ENCODE results near the gene FRMD1. TPM values are rescaled to one million over a fixed set of nuclear protein-coding genes. Genes with fewer than 3 reads are reported as not detected.

FRMD1 gene
- total RNA-seq, 1 experiment from 2014 or later, result not detected

GRCh38 chr6:168034537-168034936 is 44.5 kb downstream of the FRMD1 start:
- Histone ChIP-seq H3K36me3 (replicated peaks; ENCODE audit: control insufficient read depth, insufficient read depth, low read length) (no peaks in the 10 kb centered on the region), H3K4me3 (ENCODE audit: insufficient read depth, low read depth, low read length) (no peak overlapping the region), H3K27me3 (ENCODE audit: control insufficient read depth, insufficient read depth, low read length) (no peaks in the 10 kb centered on the region)
- DNase-seq, result peak; percentile 43

- Histone ChIP-seq H3K4me3 (ENCODE audit: insufficient read depth, low read depth, low read length) (no peak overlapping the region), H3K36me3 (replicated peaks; ENCODE audit: control insufficient read depth, insufficient read depth, low read length) (no peaks in the 10 kb centered on the region), H3K27me3 (ENCODE audit: control insufficient read depth, insufficient read depth, low read length) (no peaks in the 10 kb centered on the region)
- no peak for DNase-seq
Observed at GRCh38 chr6:168033791-168034190, 45.2 kb downstream of the FRMD1 start.

- H3K27me3 ChIP-seq (ENCODE audit: control insufficient read depth, insufficient read depth, low read length), result no peaks in the 10 kb centered on the region
- H3K4me3 ChIP-seq (ENCODE audit: insufficient read depth, low read depth, low read length), result no peak overlapping the region
- no peaks in the 10 kb centered on the region for H3K36me3 ChIP-seq (replicated peaks; ENCODE audit: control insufficient read depth, insufficient read depth, low read length)
- peak; percentile 54 for DNase-seq
Observed at GRCh38 chr6:168032005-168032760, 46.8 kb downstream of the FRMD1 start.

GRCh38 chr6:168031411-168031971 is 47.5 kb downstream of the FRMD1 start:
- no peaks in the 10 kb centered on the region for H3K36me3 ChIP-seq (replicated peaks; ENCODE audit: control insufficient read depth, insufficient read depth, low read length)
- DNase-seq, result no peak
- H3K4me3 ChIP-seq (ENCODE audit: insufficient read depth, low read depth, low read length), result no peak overlapping the region
- no peaks in the 10 kb centered on the region for H3K27me3 ChIP-seq (ENCODE audit: control insufficient read depth, insufficient read depth, low read length)

GRCh38 chr6:168030908-168031307 is 48.1 kb downstream of the FRMD1 start:
- DNase-seq, result no peak
- Histone ChIP-seq H3K4me3 (ENCODE audit: insufficient read depth, low read depth, low read length) (no peak overlapping the region), H3K27me3 (ENCODE audit: control insufficient read depth, insufficient read depth, low read length) (no peaks in the 10 kb centered on the region), H3K36me3 (replicated peaks; ENCODE audit: control insufficient read depth, insufficient read depth, low read length) (no peaks in the 10 kb centered on the region)

GRCh38 chr6:168030218-168030746 is 48.7 kb downstream of the FRMD1 start:
- H3K27me3 ChIP-seq (ENCODE audit: control insufficient read depth, insufficient read depth, low read length), result no peaks in the 10 kb centered on the region
- H3K4me3 ChIP-seq (ENCODE audit: insufficient read depth, low read depth, low read length), result no peak overlapping the region
- no peaks in the 10 kb centered on the region for H3K36me3 ChIP-seq (replicated peaks; ENCODE audit: control insufficient read depth, insufficient read depth, low read length)
- DNase-seq, result no peak

- H3K36me3 ChIP-seq (replicated peaks; ENCODE audit: control insufficient read depth, insufficient read depth, low read length), result no peaks in the 10 kb centered on the region
- no peaks in the 10 kb centered on the region for H3K27me3 ChIP-seq (ENCODE audit: control insufficient read depth, insufficient read depth, low read length)
- no peak for DNase-seq
- no peak overlapping the region for H3K4me3 ChIP-seq (ENCODE audit: insufficient read depth, low read depth, low read length)
Observed at GRCh38 chr6:168029459-168030217, 49.4 kb downstream of the FRMD1 start.

GRCh38 chr6:168028181-168028580 is 50.8 kb downstream of the FRMD1 start:
- Histone ChIP-seq H3K4me3 (ENCODE audit: insufficient read depth, low read depth, low read length) (no peak overlapping the region), H3K27me3 (ENCODE audit: control insufficient read depth, insufficient read depth, low read length) (no peaks in the 10 kb centered on the region), H3K36me3 (replicated peaks; ENCODE audit: control insufficient read depth, insufficient read depth, low read length) (no peaks in the 10 kb centered on the region)
- no peak for DNase-seq

- no peak for DNase-seq
- no peaks in the 10 kb centered on the region for H3K36me3 ChIP-seq (replicated peaks; ENCODE audit: control insufficient read depth, insufficient read depth, low read length)
- H3K4me3 ChIP-seq (ENCODE audit: insufficient read depth, low read depth, low read length), result no peak overlapping the region
- H3K27me3 ChIP-seq (ENCODE audit: control insufficient read depth, insufficient read depth, low read length), result no peaks in the 10 kb centered on the region
Observed at GRCh38 chr6:168027521-168027920, 51.5 kb downstream of the FRMD1 start.

GRCh38 chr6:168026925-168027324 is 52.1 kb downstream of the FRMD1 start:
- H3K36me3 ChIP-seq (replicated peaks; ENCODE audit: control insufficient read depth, insufficient read depth, low read length), result no peaks in the 10 kb centered on the region
- DNase-seq, result no peak
- H3K27me3 ChIP-seq (ENCODE audit: control insufficient read depth, insufficient read depth, low read length), result no peaks in the 10 kb centered on the region
- H3K4me3 ChIP-seq (ENCODE audit: insufficient read depth, low read depth, low read length), result no peak overlapping the region

GRCh38 chr6:168025831-168026710 is 52.9 kb downstream of the FRMD1 start:
- Histone ChIP-seq H3K27me3 (ENCODE audit: control insufficient read depth, insufficient read depth, low read length) (no peaks in the 10 kb centered on the region), H3K4me3 (ENCODE audit: insufficient read depth, low read depth, low read length) (no peak overlapping the region), H3K36me3 (replicated peaks; ENCODE audit: control insufficient read depth, insufficient read depth, low read length) (no peaks in the 10 kb centered on the region)
- DNase-seq, result no peak

GRCh38 chr6:168024951-168025510 is 54.0 kb downstream of the FRMD1 start:
- Histone ChIP-seq H3K27me3 (ENCODE audit: control insufficient read depth, insufficient read depth, low read length) (no peaks in the 10 kb centered on the region), H3K4me3 (ENCODE audit: insufficient read depth, low read depth, low read length) (no peak overlapping the region), H3K36me3 (replicated peaks; ENCODE audit: control insufficient read depth, insufficient read depth, low read length) (no peaks in the 10 kb centered on the region)
- no peak for DNase-seq

GRCh38 chr6:168022488-168023321 is 56.3 kb downstream of the FRMD1 start:
- Histone ChIP-seq H3K36me3 (replicated peaks; ENCODE audit: control insufficient read depth, insufficient read depth, low read length) (no peaks in the 10 kb centered on the region), H3K27me3 (ENCODE audit: control insufficient read depth, insufficient read depth, low read length) (no peaks in the 10 kb centered on the region), H3K4me3 (ENCODE audit: insufficient read depth, low read depth, low read length) (no peak overlapping the region)
- no peak for DNase-seq
